GM13976 (cell line): ENCODE measurements around the gene LRP1B.

Experiments
- DNase-seq: peaks from one replicate; pipeline ENCODE4 v3.0.0; 2012; ENCODE audit warnings: low spot score
- CTCF ChIP-seq: IDR thresholded peaks from 2 replicates; pipeline ENCODE4 v1.5.1; 2012; ENCODE audit warnings: borderline replicate concordance, mild to moderate bottlenecking; ENCODE audit not compliant: insufficient read depth; ENCODE audit errors: extremely low read depth, missing control alignments, control extremely low read depth
- in situ Hi-C: fragments of 300-500 bp; cut with MboI; formaldehyde crosslinking; loops from one replicate; pipeline ENCODE4 v1.12.0; 2022; ENCODE audit warnings: low sequenced_read_pairs, mixed read lengths, inconsistent platforms; ENCODE audit not compliant: unreplicated experiment

The LRP1B gene

GRCh38 chr2:140862181-140862580 is 1268.6 kb downstream of the LRP1B start:
- TF ChIP-seq CTCF = no peak
- in situ Hi-C loops = no loop called here
- DNase-seq = no peak

GRCh38 chr2:140861666-140862065 is 1269.2 kb downstream of the LRP1B start:
- DNase-seq = no peak
- in situ Hi-C loops = no loop called here
- TF ChIP-seq CTCF = no peak

- in situ Hi-C loops = no loop called here
- no peak for DNase-seq
- no peak for TF ChIP-seq CTCF
These were observed 1275.3 kb downstream of the LRP1B start for GRCh38 chr2:140855471-140855870.

GRCh38 chr2:140851258-140851981 is 1279.4 kb downstream of the LRP1B start:
- in situ Hi-C loops = no loop called here
- DNase-seq = no peak
- TF ChIP-seq CTCF = no peak

GRCh38 chr2:140843186-140843585 is 1287.6 kb downstream of the LRP1B start:
- no peak for DNase-seq
- no peak for TF ChIP-seq CTCF
- in situ Hi-C loops = no loop called here

- in situ Hi-C loops = no loop called here
- DNase-seq = no peak
- no peak for TF ChIP-seq CTCF
These were observed 1288.7 kb downstream of the LRP1B start for GRCh38 chr2:140842110-140842509.
